ENCODE data around the gene CCDC174.

GRCh38 chr3:14617508-14618023, 34.0 kb upstream of the CCDC174 start:
- TF ChIP-seq CTCF (IDR thresholded peaks at IDR 0.05), result no peak
- no peak for TF ChIP-seq POLR2A (IDR thresholded peaks at IDR 0.05)
- TF ChIP-seq POLR2AphosphoS5 (IDR thresholded peaks at IDR 0.05; ENCODE audit: insufficient read depth in 1 of 2, low read depth in 1 of 2), result no peak

All from vagina (tissue), 2 donors.